Measurements from ENCODE around the gene CPNE6.
"Not testable (repeated sequence)": the region's sequence is repeated elsewhere in the genome, so short reads cannot be mapped to it uniquely, and the experiment has no call there.

GRCh38 chr14:24031331-24031730 lies 40.0 kb upstream of the CPNE6 start:
- not testable (repeated sequence) for TF ChIP-seq CTCF, POLR2A (IDR thresholded peaks at IDR 0.05)
